IMR-90 (cell line): ENCODE measurements around the gene PAQR7. TPM values are rescaled to one million over a fixed set of nuclear protein-coding genes. Genes with fewer than 3 reads are reported as not detected.

Source experiments
- ATAC-seq: fragments of 200-7000 bp; cut with Tn5 transposase; 2 replicates; pipeline ENCODE4 v1.9.1; 2020; ENCODE audit warnings: low read depth, mild to moderate bottlenecking, moderate library complexity
- BruUV-seq: library from RNA; stranded (reverse); fragments of 400-500 nt; replicated peaks from 2 replicates; lab custom pipeline; 2021; lab: Mats Ljungman, UMichigan
- CTCF ChIA-PET: fragments of 300-600 bp; formaldehyde crosslinking; extraction: SDS; loops from one replicate; lab custom pipeline; 2021; ENCODE audit warnings: antibody characterized with exemption; lab: Yijun Ruan, JAX
- POLR2A ChIA-PET: fragments of 300-600 bp; sonication (Branson Sonifier 250); formaldehyde crosslinking; loops from one replicate; lab custom pipeline; 2022; ENCODE audit warnings: antibody characterized with exemption; ENCODE audit not compliant: unreplicated experiment; lab: Charles Lee
- DNase-seq: peaks from one replicate; pipeline ENCODE4 v3.0.0; 2013
- H2AFZ ChIP-seq: replicated peaks from 2 replicates; pipeline ENCODE3; 2013; ENCODE audit warnings: low read length, mild to moderate bottlenecking; ENCODE audit not compliant: poor library complexity
- H2AK5ac ChIP-seq: 2 replicates; pipeline ENCODE4 v1.6.1; 2013; ENCODE audit warnings: low read depth, low read length, inconsistent platforms
- H2AK9ac ChIP-seq: replicated peaks from 2 replicates; pipeline ENCODE3; 2013; ENCODE audit warnings: mild to moderate bottlenecking, low read depth, low read length, moderate library complexity; ENCODE audit not compliant: poor library complexity
- H2BK120ac ChIP-seq: 2 replicates; pipeline ENCODE4 v1.6.1; 2013; ENCODE audit warnings: low read depth, low read length, inconsistent platforms
- H2BK15ac ChIP-seq: 3 replicates; pipeline ENCODE4 v1.6.1; 2013; ENCODE audit warnings: low read depth, low read length, inconsistent platforms
- H2BK20ac ChIP-seq: 2 replicates; pipeline ENCODE4 v1.6.1; 2013; ENCODE audit warnings: low read depth, mild to moderate bottlenecking, inconsistent platforms, low read length, moderate library complexity
- H2BK5ac ChIP-seq: 2 replicates; pipeline ENCODE4 v1.6.1; 2013; ENCODE audit warnings: mild to moderate bottlenecking, low read depth, low read length, inconsistent platforms; ENCODE audit not compliant: poor library complexity, severe bottlenecking
- H3K14ac ChIP-seq: replicated peaks from 2 replicates; pipeline ENCODE4 v1.6.1; 2013; ENCODE audit warnings: low read depth, low read length, inconsistent platforms
- H3K18ac ChIP-seq: 2 replicates; pipeline ENCODE4 v1.6.1; 2013; ENCODE audit warnings: low read depth, low read length, control low read depth
- H3K23ac ChIP-seq: 2 replicates; pipeline ENCODE4 v1.6.1; 2013; ENCODE audit warnings: low read depth, low read length, inconsistent platforms
- H3K27ac ChIP-seq: 2 replicates; pipeline ENCODE4 v1.5.1; 2013; ENCODE audit warnings: mild to moderate bottlenecking, control low read depth, low read length; ENCODE audit not compliant: insufficient read depth
- H3K27me3 ChIP-seq: 2 replicates; pipeline ENCODE4 v1.6.1; 2013; ENCODE audit warnings: low read length; ENCODE audit not compliant: control insufficient read depth, insufficient read depth
- H3K36me3 ChIP-seq: 2 replicates; pipeline ENCODE4 v1.6.1; 2013; ENCODE audit warnings: low read length, mixed read lengths; ENCODE audit not compliant: control insufficient read depth, insufficient read depth
- H3K4ac ChIP-seq: 2 replicates; pipeline ENCODE4 v1.6.1; 2013; ENCODE audit warnings: low read depth, low read length, inconsistent platforms
- H3K4me1 ChIP-seq: 2 replicates; pipeline ENCODE4 v1.6.1; 2013; ENCODE audit warnings: low read length, mixed read lengths; ENCODE audit not compliant: control insufficient read depth, insufficient read depth
- H3K4me2 ChIP-seq: 2 replicates; pipeline ENCODE4 v1.6.1; 2013; ENCODE audit warnings: low read depth, mild to moderate bottlenecking, control low read depth, low read length, moderate library complexity
- H3K4me3 ChIP-seq: 2 replicates; pipeline ENCODE4 v1.5.1; 2013; ENCODE audit warnings: low read depth, mild to moderate bottlenecking, control low read depth, low read length, moderate library complexity; ENCODE audit not compliant: insufficient read depth
- H3K56ac ChIP-seq: 2 replicates; pipeline ENCODE4 v1.6.1; 2013; ENCODE audit warnings: low read length, inconsistent platforms; ENCODE audit not compliant: insufficient read depth; ENCODE audit errors: extremely low read depth
- H3K79me1 ChIP-seq, 2 experiments: 2 replicates each; pipeline ENCODE4 v1.6.1; 2013; ENCODE audit warnings: low read length in 2 of 2, inconsistent platforms in 1 of 2, low read depth in 1 of 2
- H3K9ac ChIP-seq: 2 replicates; pipeline ENCODE4 v1.6.1; 2013; ENCODE audit warnings: low read depth, low read length, control low read depth
- H3K9me1 ChIP-seq: 2 replicates; pipeline ENCODE4 v1.6.1; 2013; ENCODE audit warnings: low read length, inconsistent platforms; ENCODE audit not compliant: insufficient read depth
- H3K9me3 ChIP-seq: 2 replicates; pipeline ENCODE4 v1.6.1; 2013; ENCODE audit warnings: low read length; ENCODE audit not compliant: control insufficient read depth, insufficient read depth
- H4K20me1 ChIP-seq: 2 replicates; pipeline ENCODE4 v1.6.1; 2013; ENCODE audit warnings: low read length, inconsistent platforms; ENCODE audit not compliant: insufficient read depth
- H4K5ac ChIP-seq: 2 replicates; pipeline ENCODE4 v1.6.1; 2013; ENCODE audit warnings: mild to moderate bottlenecking, low read depth, low read length, control low read depth
- H4K8ac ChIP-seq, 2 experiments: 2 replicates each; pipeline ENCODE4 v1.6.1; 2013; ENCODE audit warnings: low read depth in 2 of 2, low read length in 2 of 2, control low read depth in 1 of 2, inconsistent platforms in 1 of 2
- H4K91ac ChIP-seq: 2 replicates; pipeline ENCODE4 v1.6.1; 2013; ENCODE audit warnings: low read depth, low read length, inconsistent platforms; ENCODE audit not compliant: insufficient read depth
- BHLHE40 ChIP-seq: fragments of 150-350 bp; IDR thresholded peaks from 2 replicates; pipeline ENCODE4 v1.6.1; 2016; ENCODE audit warnings: mild to moderate bottlenecking, low read depth, low read length
- FOS ChIP-seq: fragments of 150-350 bp; IDR thresholded peaks from 2 replicates; pipeline ENCODE4 v1.6.1; 2016; ENCODE audit warnings: low read depth, low read length
- MAFK ChIP-seq: IDR thresholded peaks from 2 replicates; pipeline ENCODE4 v1.6.1; 2012; ENCODE audit warnings: low read depth, low read length, improper control_type of control experiment
- WGBS, 2 experiments: methylation state at CpG; one replicate each; pipeline versions ENCODE4 v1.1.5 to v1.1.7; 2013; ENCODE audit warnings: missing lambda C conversion rate in 2 of 2; ENCODE audit not compliant: insufficient read length in 1 of 2; ENCODE audit errors: extremely low coverage in 2 of 2; 5-methylcytosine and 5-hydroxymethylcytosine counted together
- dilution Hi-C: fragments of 300-500 bp; cut with HindIII; formaldehyde crosslinking; loops from one replicate; pipeline ENCODE4 v1.14.3; 2018; ENCODE audit warnings: low sequenced_read_pairs; ENCODE audit not compliant: unreplicated experiment
- in situ Hi-C: fragments of 300-500 bp; cut with MboI; formaldehyde crosslinking; loops from 3 replicates; pipeline ENCODE4 v1.14.3; 2019; ENCODE audit warnings: low sequenced_read_pairs, inconsistent platforms, mixed read lengths
- intact Hi-C: fragments of 100-400 bp; cut with micrococcal nuclease; formaldehyde crosslinking; loops from 2 replicates; pipeline ENCODE4 v1.10.0; 2022
- polyA plus RNA-seq, 3 experiments: library from polyadenylated mRNA; depleted of rRNA; stranded (reverse); fragments of >200 nt; gene quantifications; 2 replicates each; pipeline ENCODE4 v1.2.3, GENCODE V29; 2012; ENCODE audit warnings: low replicate concordance in 1 of 3
- total RNA-seq: library from RNA; depleted of rRNA; stranded (reverse); fragments of >200 nt; gene quantifications from 2 replicates; pipeline ENCODE4 v1.2.3, GENCODE V29; 2012
- TF ChIP-seq, protein P1 (sequence below): fragments of 150-350 bp; IDR thresholded peaks from 2 replicates; pipeline ENCODE4 v1.6.1; 2016; ENCODE audit warnings: low read depth, mild to moderate bottlenecking, low read length, moderate library complexity, borderline replicate concordance

The PAQR7 gene
- total and polyA plus RNA-seq, 2 of the 4 experiments (the other 2 are of a cell fraction) = 9.0 to 12.9 TPM

DNA sequence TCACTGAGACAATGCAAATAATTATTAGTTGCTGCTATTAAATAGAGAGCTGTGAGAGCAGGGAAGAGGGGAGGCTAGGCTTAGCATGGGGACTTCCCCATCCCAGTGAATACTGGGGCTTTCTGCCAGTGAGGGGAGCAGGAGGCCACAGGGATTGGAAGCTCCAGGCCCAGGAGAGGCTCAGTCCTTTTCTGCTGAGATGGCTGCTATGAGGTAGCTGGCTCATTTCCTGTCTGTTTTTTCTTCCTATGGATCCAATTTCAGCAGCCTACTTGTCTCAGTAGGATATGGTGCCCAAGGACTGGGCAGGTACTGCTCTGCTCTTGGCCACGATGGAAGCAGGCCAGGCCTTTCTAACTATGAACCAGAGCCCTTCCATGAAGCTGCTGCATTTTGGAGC is 20.8 kb upstream of the PAQR7 start:
- Histone ChIP-seq H3K14ac (peak overlapping the region; percentile 60), H2BK5ac (peak overlapping the region; percentile 53), H3K27me3 (no peaks in the 10 kb centered on the region), H4K8ac (peak overlapping the region; percentile 88 to 90; a peak in 3 of 4 replicates), H2BK120ac (peak overlapping the region; percentile 63; the same call in 1 of the 2 replicates), H3K23ac (peak overlapping the region; percentile 21; the same call in 1 of the 2 replicates), H3K18ac (peak overlapping the region; percentile 24; the same call in 1 of the 2 replicates), H3K27ac (peak overlapping the region; percentile 65), H4K91ac (peak overlapping the region; percentile 59), H3K56ac (0 out of 2 replicates have a peak overlapping the region, but pooled peaks have one; percentile 7), H4K20me1 (no peaks in the 10 kb centered on the region), H3K4me1 (peaks cover 29% of the 10 kb centered on the region), H3K79me1 (peaks cover 34 to 72% of the 10 kb centered on the region in 2 experiments), H2AK9ac (peak overlapping the region; percentile 56), H3K4me3 (no peak overlapping the region), H3K9ac (peak overlapping the region; percentile 16; the same call in 1 of the 2 replicates), H2BK20ac (no peak overlapping the region; the same call in 1 of the 2 replicates), H4K5ac (peak overlapping the region; percentile 59; the same call in 1 of the 2 replicates), H2BK15ac (peak overlapping the region; percentile 25; the same call in 2 of the 3 replicates), H3K4me2 (no peak overlapping the region), H3K9me1 (peaks cover 17% of the 10 kb centered on the region), H3K4ac (peak overlapping the region; percentile 47), H3K9me3 (no peaks in the 10 kb centered on the region), H3K36me3 (peaks cover 31% of the 10 kb centered on the region), H2AFZ (peak overlapping the region; percentile 78), H2AK5ac (peak overlapping the region; percentile 75; the same call in 1 of the 2 replicates)
- BruUV-seq = no TSS peak
- no peak for ATAC-seq
- intact Hi-C loops = loop anchor here (5.0 kb wide), 1 partner anchor 74 kb away; no protein-coding TSS in a partner anchor
- 33% methylated on average over 1 of the region's 1 CpG; no CpG with 5 or more reads in 1 of the 2 experiments for WGBS, 2 experiments
- ChIA-PET CTCF (interaction anchor here (1.0 to 4.3 kb wide), 11 partner anchors 8 to 134 kb away, joined by 3 to 47 read pairs (median 4); partner anchors contain the start of gene PAFAH2), POLR2A (interaction anchor here (2.2 kb wide), 1 partner anchor 101 kb away, joined by 13 read pairs; the partner anchor contains the start of gene PAFAH2)
- in situ Hi-C loops = loop anchor here (5.0 kb wide), 1 partner anchor 101 kb away; the partner anchor contains the start of gene PAFAH2
- peak; percentile 74 for DNase-seq
- dilution Hi-C loops = no loop called here
- no peak for TF ChIP-seq BHLHE40
- TF ChIP-seq MAFK = peak; percentile 36
- TF ChIP-seq FOS = no peak
- TF ChIP-seq, protein P1, sequence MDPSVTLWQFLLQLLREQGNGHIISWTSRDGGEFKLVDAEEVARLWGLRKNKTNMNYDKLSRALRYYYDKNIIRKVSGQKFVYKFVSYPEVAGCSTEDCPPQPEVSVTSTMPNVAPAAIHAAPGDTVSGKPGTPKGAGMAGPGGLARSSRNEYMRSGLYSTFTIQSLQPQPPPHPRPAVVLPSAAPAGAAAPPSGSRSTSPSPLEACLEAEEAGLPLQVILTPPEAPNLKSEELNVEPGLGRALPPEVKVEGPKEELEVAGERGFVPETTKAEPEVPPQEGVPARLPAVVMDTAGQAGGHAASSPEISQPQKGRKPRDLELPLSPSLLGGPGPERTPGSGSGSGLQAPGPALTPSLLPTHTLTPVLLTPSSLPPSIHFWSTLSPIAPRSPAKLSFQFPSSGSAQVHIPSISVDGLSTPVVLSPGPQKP = no peak
